Measurements from ENCODE around the gene TAAR5. TPM values are rescaled to one million over a fixed set of nuclear protein-coding genes. Genes with fewer than 3 reads are reported as not detected.

TAAR5 gene
- polyA plus RNA-seq, 1 donor from 2014 or later = not detected

DNA sequence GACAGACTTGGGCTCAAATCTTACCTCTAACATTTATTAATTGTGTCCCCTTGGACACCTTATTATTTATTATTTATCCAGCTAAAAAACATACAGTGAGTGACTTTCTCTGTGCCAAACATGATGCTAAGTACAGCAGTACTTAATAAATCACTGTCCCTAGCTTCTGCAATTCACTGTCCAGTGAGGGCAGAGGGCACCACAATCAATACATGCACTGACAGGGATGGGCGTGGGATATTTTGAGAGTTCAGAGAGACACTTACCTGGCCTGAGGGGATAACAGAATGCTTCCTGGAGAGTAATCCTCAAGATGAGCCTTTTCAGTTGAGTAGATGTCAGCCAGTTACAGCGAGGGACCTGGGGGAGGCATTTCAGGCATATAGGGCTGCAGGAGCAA is 43.8 kb upstream of the TAAR5 start:
- no peak overlapping the region for H2AFZ ChIP-seq (ENCODE audit: low read depth, low read length)
- no peak overlapping the region for H3K4me3 ChIP-seq (ENCODE audit: low read length)
- no peaks in the 10 kb centered on the region for H3K27me3 ChIP-seq (ENCODE audit: insufficient read depth, low read depth, low read length)
- no peaks in the 10 kb centered on the region for H3K79me2 ChIP-seq (replicated peaks; ENCODE audit: insufficient read depth, low read length)
- H3K36me3 ChIP-seq (ENCODE audit: insufficient read depth, low read length) = no peaks in the 10 kb centered on the region
- no peaks in the 10 kb centered on the region for H4K20me1 ChIP-seq (ENCODE audit: insufficient read depth)
- H3K4me2 ChIP-seq (ENCODE audit: low read length) = no peak overlapping the region
- H3K9ac ChIP-seq (ENCODE audit: low read length) = no peak overlapping the region
- H3K9me3 ChIP-seq (ENCODE audit: low read length) = no peaks in the 10 kb centered on the region
- TF ChIP-seq MXI1 (conservative IDR thresholded peaks at IDR 0.05; ENCODE audit: poor library complexity, severe bottlenecking) = no peak
- no peak for TF ChIP-seq RAD21 (conservative IDR thresholded peaks at IDR 0.05)
- TF ChIP-seq EP300 (conservative IDR thresholded peaks at IDR 0.05; ENCODE audit: poor library complexity, severe bottlenecking) = no peak
- TF ChIP-seq, protein P1, sequence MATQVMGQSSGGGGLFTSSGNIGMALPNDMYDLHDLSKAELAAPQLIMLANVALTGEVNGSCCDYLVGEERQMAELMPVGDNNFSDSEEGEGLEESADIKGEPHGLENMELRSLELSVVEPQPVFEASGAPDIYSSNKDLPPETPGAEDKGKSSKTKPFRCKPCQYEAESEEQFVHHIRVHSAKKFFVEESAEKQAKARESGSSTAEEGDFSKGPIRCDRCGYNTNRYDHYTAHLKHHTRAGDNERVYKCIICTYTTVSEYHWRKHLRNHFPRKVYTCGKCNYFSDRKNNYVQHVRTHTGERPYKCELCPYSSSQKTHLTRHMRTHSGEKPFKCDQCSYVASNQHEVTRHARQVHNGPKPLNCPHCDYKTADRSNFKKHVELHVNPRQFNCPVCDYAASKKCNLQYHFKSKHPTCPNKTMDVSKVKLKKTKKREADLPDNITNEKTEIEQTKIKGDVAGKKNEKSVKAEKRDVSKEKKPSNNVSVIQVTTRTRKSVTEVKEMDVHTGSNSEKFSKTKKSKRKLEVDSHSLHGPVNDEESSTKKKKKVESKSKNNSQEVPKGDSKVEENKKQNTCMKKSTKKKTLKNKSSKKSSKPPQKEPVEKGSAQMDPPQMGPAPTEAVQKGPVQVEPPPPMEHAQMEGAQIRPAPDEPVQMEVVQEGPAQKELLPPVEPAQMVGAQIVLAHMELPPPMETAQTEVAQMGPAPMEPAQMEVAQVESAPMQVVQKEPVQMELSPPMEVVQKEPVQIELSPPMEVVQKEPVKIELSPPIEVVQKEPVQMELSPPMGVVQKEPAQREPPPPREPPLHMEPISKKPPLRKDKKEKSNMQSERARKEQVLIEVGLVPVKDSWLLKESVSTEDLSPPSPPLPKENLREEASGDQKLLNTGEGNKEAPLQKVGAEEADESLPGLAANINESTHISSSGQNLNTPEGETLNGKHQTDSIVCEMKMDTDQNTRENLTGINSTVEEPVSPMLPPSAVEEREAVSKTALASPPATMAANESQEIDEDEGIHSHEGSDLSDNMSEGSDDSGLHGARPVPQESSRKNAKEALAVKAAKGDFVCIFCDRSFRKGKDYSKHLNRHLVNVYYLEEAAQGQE (IDR thresholded peaks at IDR 0.05; ENCODE audit: borderline replicate concordance) = no peak
- no peak for TF ChIP-seq EZH2 (IDR thresholded peaks at IDR 0.05; ENCODE audit: borderline replicate concordance, insufficient read depth, low read length, poor library complexity, severe bottlenecking)
- TF ChIP-seq POLR2AphosphoS5 (IDR thresholded peaks at IDR 0.05) = no peak
- TF ChIP-seq TAF1 (IDR thresholded peaks at IDR 0.05; ENCODE audit: low read depth) = no peak
- no peak for TF ChIP-seq SMC3 (conservative IDR thresholded peaks at IDR 0.05; ENCODE audit: poor library complexity)
- TF ChIP-seq, protein P2, sequence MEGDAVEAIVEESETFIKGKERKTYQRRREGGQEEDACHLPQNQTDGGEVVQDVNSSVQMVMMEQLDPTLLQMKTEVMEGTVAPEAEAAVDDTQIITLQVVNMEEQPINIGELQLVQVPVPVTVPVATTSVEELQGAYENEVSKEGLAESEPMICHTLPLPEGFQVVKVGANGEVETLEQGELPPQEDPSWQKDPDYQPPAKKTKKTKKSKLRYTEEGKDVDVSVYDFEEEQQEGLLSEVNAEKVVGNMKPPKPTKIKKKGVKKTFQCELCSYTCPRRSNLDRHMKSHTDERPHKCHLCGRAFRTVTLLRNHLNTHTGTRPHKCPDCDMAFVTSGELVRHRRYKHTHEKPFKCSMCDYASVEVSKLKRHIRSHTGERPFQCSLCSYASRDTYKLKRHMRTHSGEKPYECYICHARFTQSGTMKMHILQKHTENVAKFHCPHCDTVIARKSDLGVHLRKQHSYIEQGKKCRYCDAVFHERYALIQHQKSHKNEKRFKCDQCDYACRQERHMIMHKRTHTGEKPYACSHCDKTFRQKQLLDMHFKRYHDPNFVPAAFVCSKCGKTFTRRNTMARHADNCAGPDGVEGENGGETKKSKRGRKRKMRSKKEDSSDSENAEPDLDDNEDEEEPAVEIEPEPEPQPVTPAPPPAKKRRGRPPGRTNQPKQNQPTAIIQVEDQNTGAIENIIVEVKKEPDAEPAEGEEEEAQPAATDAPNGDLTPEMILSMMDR (IDR thresholded peaks at IDR 0.05; ENCODE audit: poor library complexity, severe bottlenecking) = no peak
- no peak overlapping the region for H3K27ac ChIP-seq (ENCODE audit: low read length)
- no peaks in the 10 kb centered on the region for H3F3A ChIP-seq (ENCODE audit: insufficient read depth, low read length, poor library complexity, severe bottlenecking)
- H3K9me2 ChIP-seq (ENCODE audit: insufficient read depth, low read length) = no peaks in the 10 kb centered on the region

DNA sequence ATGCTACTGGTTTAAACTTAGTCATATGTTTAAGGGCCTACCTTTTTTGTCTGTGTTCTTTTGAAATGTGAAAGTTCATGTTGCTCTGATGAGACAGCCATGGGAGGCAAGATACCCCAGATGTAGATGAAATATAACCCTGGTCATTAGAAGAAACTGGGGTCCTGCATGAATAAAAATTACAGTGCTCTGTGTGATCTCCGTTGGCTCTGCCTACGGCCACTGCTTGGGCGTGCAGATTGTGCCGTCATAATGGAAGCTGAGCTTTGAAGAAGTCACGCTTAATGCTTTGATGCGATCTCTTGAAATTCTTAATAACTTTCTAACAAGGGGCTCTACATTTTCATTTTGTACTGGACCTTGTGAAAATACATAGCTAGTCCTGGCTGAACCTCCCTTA is 34.6 kb upstream of the TAAR5 start, which contains the start of gene TAAR2:
TAAR2 (minus strand) TSS at position 101 of the 400 bp plus-strand sequence; CDS start at position 101, 0 bp downstream.
- no peak within 1 kb of the TSS for H2AFZ ChIP-seq (ENCODE audit: low read depth, low read length)
- H4K20me1 ChIP-seq (ENCODE audit: insufficient read depth) = no peaks in the 10 kb centered on the region
- H3K4me3 ChIP-seq (ENCODE audit: low read length) = no peak within 1 kb of the TSS
- H3K9ac ChIP-seq (ENCODE audit: low read length) = no peak within 1 kb of the TSS
- no peak within 1 kb of the TSS for H3K4me2 ChIP-seq (ENCODE audit: low read length)
- no peaks in the 10 kb centered on the region for H3K79me2 ChIP-seq (replicated peaks; ENCODE audit: insufficient read depth, low read length)
- H3K36me3 ChIP-seq (ENCODE audit: insufficient read depth, low read length) = no peaks in the 10 kb centered on the region
- no peaks in the 10 kb centered on the region for H3K27me3 ChIP-seq (ENCODE audit: insufficient read depth, low read depth, low read length)
- no peak within 1 kb of the TSS for H3K27ac ChIP-seq (ENCODE audit: low read length)
- no peak for TF ChIP-seq MXI1 (conservative IDR thresholded peaks at IDR 0.05; ENCODE audit: poor library complexity, severe bottlenecking)
- no peaks in the 10 kb centered on the region for H3K9me2 ChIP-seq (ENCODE audit: insufficient read depth, low read length)
- no peaks in the 10 kb centered on the region for H3K9me3 ChIP-seq (ENCODE audit: low read length)
- H3F3A ChIP-seq (ENCODE audit: insufficient read depth, low read length, poor library complexity, severe bottlenecking) = no peaks in the 10 kb centered on the region
